Measurements from ENCODE around the gene ADGRB3. TPM values are rescaled to one million over a fixed set of nuclear protein-coding genes. Genes with fewer than 3 reads are reported as not detected.

The ADGRB3 gene
- polyA plus RNA-seq, 1 experiment: not detected

DNA sequence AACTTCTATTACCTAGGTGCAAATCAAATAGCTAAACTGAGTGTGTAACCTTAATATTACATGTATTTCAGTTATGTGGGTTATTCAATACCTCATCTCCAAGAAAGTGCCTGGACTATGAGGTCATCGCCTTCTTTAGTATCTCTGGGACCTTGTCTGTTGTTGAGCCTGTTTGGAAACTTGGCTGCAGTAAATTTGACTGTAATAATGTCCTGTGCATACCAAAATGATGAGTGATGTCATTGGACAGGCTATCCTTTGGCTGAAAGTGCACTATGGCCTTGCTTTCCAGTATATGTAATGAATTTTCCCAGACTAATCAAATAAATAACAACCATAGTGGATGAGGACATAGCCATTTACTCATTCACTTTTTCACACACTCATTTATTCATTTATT, 455.1 kb downstream of the ADGRB3 start:
- CTCF ChIA-PET: no interaction called here
- H3K27ac ChIP-seq (ENCODE audit: low read depth, low read length): no peak overlapping the region
- POLR2A ChIA-PET: no interaction called here

GRCh38 chr6:69096681-69097080, 461.6 kb downstream of the ADGRB3 start:
- no peak for DNase-seq (ENCODE audit: low read depth, low spot score)
- H3K9me3 ChIP-seq (ENCODE audit: control insufficient read depth, insufficient read depth, low read length): no peaks in the 10 kb centered on the region
- TF ChIP-seq, protein P1, sequence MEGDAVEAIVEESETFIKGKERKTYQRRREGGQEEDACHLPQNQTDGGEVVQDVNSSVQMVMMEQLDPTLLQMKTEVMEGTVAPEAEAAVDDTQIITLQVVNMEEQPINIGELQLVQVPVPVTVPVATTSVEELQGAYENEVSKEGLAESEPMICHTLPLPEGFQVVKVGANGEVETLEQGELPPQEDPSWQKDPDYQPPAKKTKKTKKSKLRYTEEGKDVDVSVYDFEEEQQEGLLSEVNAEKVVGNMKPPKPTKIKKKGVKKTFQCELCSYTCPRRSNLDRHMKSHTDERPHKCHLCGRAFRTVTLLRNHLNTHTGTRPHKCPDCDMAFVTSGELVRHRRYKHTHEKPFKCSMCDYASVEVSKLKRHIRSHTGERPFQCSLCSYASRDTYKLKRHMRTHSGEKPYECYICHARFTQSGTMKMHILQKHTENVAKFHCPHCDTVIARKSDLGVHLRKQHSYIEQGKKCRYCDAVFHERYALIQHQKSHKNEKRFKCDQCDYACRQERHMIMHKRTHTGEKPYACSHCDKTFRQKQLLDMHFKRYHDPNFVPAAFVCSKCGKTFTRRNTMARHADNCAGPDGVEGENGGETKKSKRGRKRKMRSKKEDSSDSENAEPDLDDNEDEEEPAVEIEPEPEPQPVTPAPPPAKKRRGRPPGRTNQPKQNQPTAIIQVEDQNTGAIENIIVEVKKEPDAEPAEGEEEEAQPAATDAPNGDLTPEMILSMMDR (IDR thresholded peaks at IDR 0.05; ENCODE audit: low read depth, low read length): no peak
- POLR2A ChIA-PET: no interaction called here
- no peak overlapping the region for H3K27ac ChIP-seq (ENCODE audit: low read depth, low read length)
- no peaks in the 10 kb centered on the region for H3K27me3 ChIP-seq (ENCODE audit: control insufficient read depth, insufficient read depth, low read length)
- H3K4me3 ChIP-seq (ENCODE audit: low read depth, low read length): no peak overlapping the region
- CTCF ChIA-PET: no interaction called here

More for the DNA sequence above, 455.1 kb downstream of the ADGRB3 start:
- no peaks in the 10 kb centered on the region for H3K9me3 ChIP-seq (ENCODE audit: control insufficient read depth, insufficient read depth, low read length)
- H3K4me3 ChIP-seq (ENCODE audit: low read depth, low read length): no peak overlapping the region
- DNase-seq (ENCODE audit: low read depth, low spot score): peak; percentile 10
- TF ChIP-seq, protein P1 (IDR thresholded peaks at IDR 0.05; ENCODE audit: low read depth, low read length): no peak
- no peaks in the 10 kb centered on the region for H3K27me3 ChIP-seq (ENCODE audit: control insufficient read depth, insufficient read depth, low read length)

- DNase-seq (ENCODE audit: low read depth, low spot score): no peak
- TF ChIP-seq, protein P1 (IDR thresholded peaks at IDR 0.05; ENCODE audit: low read depth, low read length): no peak
- H3K4me3 ChIP-seq (ENCODE audit: low read depth, low read length): no peak overlapping the region
- H3K27me3 ChIP-seq (ENCODE audit: control insufficient read depth, insufficient read depth, low read length): no peaks in the 10 kb centered on the region
- POLR2A ChIA-PET: no interaction called here
- H3K9me3 ChIP-seq (ENCODE audit: control insufficient read depth, insufficient read depth, low read length): no peaks in the 10 kb centered on the region
- H3K27ac ChIP-seq (ENCODE audit: low read depth, low read length): no peak overlapping the region
- CTCF ChIA-PET: no interaction called here
Observed at GRCh38 chr6:69097948-69098347, 462.9 kb downstream of the ADGRB3 start.

GRCh38 chr6:69098910-69099309, 463.8 kb downstream of the ADGRB3 start:
- CTCF ChIA-PET: no interaction called here
- TF ChIP-seq, protein P1 (IDR thresholded peaks at IDR 0.05; ENCODE audit: low read depth, low read length): no peak

GRCh38 chr6:69100772-69101171, 465.7 kb downstream of the ADGRB3 start:
- TF ChIP-seq, protein P1 (IDR thresholded peaks at IDR 0.05; ENCODE audit: low read depth, low read length): no peak

More at GRCh38 chr6:69098910-69099309, 463.8 kb downstream of the ADGRB3 start:
- no peaks in the 10 kb centered on the region for H3K9me3 ChIP-seq (ENCODE audit: control insufficient read depth, insufficient read depth, low read length)
- H3K27ac ChIP-seq (ENCODE audit: low read depth, low read length): no peak overlapping the region
- POLR2A ChIA-PET: no interaction called here
- no peak for DNase-seq (ENCODE audit: low read depth, low spot score)
- H3K27me3 ChIP-seq (ENCODE audit: control insufficient read depth, insufficient read depth, low read length): no peaks in the 10 kb centered on the region
- H3K4me3 ChIP-seq (ENCODE audit: low read depth, low read length): no peak overlapping the region

More at GRCh38 chr6:69100772-69101171, 465.7 kb downstream of the ADGRB3 start:
- Histone ChIP-seq H3K27me3 (ENCODE audit: control insufficient read depth, insufficient read depth, low read length) (no peaks in the 10 kb centered on the region), H3K4me3 (ENCODE audit: low read depth, low read length) (no peak overlapping the region), H3K9me3 (ENCODE audit: control insufficient read depth, insufficient read depth, low read length) (no peaks in the 10 kb centered on the region), H3K27ac (ENCODE audit: low read depth, low read length) (no peak overlapping the region)
- no peak for DNase-seq (ENCODE audit: low read depth, low spot score)
- ChIA-PET POLR2A (no interaction called here), CTCF (no interaction called here)
